Measurements from ENCODE around the gene MTUS2.
"Not testable (repeated sequence)": the region's sequence is repeated elsewhere in the genome, so short reads cannot be mapped to it uniquely, and the experiment has no call there.

MTUS2 gene

GRCh38 chr13:29319451-29319850 lies 499.3 kb downstream of the MTUS2 start:
- no peak for DNase-seq (ENCODE audit: low spot score)

DNA sequence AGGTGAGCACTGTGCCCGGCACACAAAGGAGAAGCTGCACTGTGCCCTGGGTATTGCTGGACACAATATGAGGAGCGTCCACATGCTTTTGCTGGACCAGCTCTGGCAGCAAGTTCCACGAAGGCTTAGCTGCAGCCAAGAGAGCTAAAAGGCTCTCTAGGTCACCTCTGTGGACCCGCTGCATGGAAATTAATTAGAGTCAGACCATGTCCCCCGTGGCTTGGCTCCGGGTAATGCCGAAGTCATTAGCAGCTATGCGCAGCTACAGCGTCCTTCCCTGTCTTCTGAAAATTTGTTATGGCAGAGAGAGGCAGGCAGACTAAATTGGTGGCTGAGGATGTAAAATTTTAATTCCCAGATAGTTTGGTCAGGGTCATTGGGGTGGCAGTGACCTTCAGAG lies 503.8 kb downstream of the MTUS2 start:
- DNase-seq (ENCODE audit: low spot score) = no peak

DNA sequence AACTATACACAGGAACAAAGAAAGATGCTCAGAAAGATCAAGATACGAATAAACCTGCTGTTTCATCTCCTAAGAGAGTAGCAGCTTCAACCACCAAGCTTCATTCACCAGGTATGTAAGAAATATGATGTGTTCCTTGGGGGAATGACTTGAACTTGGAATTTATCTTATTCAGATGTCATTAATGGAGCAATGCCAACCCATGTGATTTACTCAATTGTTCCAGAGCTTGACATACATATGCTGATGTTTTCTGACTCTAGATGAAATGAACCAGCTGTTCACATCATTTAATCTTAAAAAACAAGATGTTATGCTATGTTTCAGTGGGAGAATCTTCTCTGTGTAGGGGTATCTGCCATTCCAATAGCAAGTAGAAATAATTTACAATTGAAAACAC lies 504.5 kb downstream of the MTUS2 start:
- DNase-seq (ENCODE audit: low spot score) = no peak

DNA sequence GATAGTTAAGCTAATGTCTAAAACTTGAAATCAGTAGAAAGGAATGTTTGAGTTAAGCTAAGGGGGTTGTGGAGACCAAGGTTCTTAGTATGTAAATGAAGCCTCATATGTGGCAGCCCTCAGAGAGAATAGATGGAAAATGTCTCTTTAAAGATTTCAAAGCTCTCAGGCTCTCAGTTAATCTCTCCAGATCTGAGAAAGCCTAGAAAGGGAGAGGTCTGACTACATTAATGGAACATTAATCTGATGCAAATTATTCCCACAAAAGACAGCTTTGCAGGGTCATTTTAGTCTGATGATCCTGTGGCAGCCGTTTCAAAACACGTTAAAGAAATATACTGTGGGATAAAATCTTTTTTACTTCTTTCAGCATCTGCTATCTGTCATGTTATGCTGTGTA lies 508.4 kb downstream of the MTUS2 start:
- DNase-seq (ENCODE audit: low spot score) = no peak

DNA sequence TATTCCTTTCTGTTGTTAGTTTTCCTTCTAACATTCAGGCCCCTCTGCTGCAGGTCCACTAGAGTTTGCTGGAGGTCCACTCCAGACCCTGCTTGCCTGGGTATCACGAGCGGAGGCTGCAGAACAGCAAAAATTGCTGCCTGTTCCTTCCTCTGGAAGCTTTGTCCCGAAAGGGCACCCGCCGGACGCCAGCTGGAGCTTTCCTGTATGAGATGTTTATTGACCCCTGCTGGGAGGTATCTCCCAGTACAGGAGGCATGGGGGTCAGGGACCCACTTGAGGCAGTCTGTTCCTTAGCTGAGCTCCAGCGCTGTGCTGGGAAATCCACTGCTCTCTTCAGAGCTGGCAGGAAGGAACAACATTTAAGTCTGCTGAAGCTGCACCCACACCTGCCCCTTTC lies 516.2 kb downstream of the MTUS2 start:
- DNase-seq (ENCODE audit: low spot score) = no peak

DNA sequence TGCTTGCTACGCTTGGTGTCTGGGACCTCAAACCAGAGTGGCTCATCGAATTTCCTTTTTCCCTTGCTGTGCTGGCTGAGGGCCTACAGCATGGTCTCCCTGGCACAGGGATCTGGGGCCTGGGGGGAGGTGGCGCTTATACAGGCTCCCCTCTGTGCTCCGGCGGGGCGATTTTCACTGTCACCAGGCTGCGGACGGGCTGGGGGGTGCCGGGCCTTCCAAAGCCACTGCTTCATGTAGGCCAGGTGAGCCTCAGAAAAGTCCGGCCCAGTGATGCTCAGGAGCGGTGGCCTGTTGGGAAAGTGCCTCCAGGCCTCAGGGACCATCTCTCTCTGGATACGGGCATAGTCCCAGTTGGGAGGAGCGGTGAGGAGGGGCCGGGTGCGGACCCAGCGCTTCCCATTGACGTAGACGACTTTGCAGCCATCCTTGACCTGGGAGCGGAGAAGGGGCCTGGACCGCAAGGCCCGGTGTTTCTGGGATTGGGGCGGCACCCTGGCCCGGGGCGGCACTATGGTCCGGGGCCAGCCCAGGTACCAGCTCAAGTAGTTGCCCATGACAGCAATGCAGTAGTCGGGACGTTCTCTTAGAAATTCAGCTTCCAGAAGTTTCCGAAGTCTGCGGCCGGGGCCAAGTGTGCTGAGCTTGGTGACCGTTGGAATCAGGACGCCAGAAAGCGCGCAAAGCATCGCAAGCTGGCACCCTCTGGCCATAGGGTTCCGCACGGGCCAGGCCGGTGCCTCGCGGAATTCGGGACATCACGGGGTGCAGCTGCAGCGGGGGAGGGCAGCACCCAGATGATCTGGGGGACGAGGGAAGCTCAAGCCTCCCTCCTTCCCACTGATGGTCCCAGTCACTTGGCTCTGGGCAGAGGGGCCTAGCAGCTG lies 519.5 kb downstream of the MTUS2 start:
- DNase-seq (ENCODE audit: low spot score) = no peak

DNA sequence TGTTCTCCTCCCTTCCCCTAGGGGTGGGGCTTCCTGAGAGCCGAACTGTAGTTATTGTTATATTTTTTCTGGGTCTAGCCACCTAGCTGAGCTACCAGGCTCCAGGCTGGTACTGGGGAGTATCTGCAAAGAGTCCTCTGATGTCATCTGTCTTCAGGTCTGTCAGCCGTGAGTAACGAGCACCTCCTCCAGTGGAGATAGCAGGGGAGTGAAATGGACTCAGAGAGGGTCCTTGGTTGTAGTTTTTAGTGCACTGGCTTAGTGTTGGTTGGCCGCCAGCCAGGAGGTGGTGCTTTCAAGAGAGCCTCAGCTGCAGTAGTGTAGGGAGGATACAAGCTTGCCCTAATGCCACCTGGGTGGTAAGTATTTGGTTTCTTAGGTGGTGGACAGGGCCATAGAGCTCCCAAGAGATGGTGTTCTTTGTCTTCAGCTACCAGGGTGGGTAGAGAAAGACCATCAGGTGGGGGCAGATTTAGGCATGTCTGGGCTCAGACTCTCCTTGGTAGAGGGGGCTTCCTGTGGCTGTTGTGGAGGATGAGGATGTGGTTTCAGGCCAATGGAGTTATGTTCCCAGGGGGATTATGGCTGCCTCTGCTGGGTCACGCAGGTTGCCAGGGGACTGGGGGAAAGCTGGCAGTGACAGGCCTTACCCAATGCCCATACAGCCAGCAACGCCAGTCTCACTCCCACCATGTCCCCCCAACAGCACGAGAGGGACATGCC lies 525.9 kb downstream of the MTUS2 start:
- DNase-seq (ENCODE audit: low spot score) = not testable (repeated sequence)

GRCh38 chr13:29355029-29355428 lies 534.9 kb downstream of the MTUS2 start:
- no peak for DNase-seq (ENCODE audit: low spot score)

DNA sequence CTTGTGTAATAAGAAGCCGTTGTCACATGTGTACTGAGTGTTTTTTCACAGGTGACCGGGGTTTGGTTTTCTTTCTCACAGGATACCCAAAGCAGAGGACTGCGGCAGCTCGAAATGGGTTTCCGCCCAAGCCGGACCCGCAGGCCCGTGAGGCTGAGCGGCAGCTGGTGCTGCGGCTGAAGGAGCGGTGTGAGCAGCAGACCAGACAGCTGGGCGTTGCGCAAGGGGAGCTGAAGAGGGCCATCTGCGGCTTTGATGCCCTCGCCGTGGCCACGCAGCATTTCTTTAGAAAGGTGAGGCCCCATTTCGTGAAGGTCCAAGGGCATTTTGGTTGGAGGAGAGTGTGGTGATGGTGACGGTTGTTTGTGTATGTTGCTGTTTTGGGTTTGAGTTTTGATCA lies 539.0 kb downstream of the MTUS2 start:
- DNase-seq (ENCODE audit: low spot score) = no peak

- no peak for DNase-seq (ENCODE audit: low spot score)
These were observed 541.6 kb downstream of the MTUS2 start for GRCh38 chr13:29361716-29362115.

DNA sequence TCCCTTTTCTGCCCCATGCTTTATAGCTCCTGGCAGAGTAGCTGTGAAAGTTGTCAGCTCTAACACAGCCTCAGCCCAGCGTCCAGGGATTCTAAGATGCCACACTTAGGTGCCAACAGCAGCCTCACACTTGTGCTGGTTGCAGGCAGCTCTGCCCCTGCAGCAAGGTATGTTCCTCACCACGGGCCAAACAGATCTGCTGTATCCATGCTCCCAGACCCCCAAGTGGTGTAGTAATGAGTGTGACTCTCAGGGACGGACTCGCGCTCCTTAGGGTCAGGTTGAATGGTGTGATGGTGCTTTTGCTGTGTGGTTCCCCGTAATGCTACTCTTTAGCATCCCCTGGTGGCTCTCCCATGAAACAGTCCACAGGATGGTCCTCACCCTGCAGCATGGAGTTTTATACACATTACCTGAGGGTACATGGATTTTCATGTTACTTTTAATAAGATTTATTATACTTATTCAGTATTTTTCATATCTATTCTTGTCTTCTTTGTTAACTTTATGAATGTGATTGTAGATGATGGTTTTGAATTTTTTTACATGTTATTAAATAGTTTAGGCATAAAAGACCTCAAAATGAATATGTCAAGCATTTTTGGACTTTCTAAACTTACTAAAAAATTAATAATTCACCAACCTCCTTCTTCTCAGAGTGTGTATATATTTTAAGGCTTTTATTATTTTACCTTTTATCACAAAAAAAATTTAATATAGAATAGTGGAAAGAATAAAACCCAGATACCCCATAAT lies 542.9 kb downstream of the MTUS2 start:
- peak; percentile 83 for DNase-seq (ENCODE audit: low spot score)

GRCh38 chr13:29369060-29369743 lies 549.1 kb downstream of the MTUS2 start:
- DNase-seq (ENCODE audit: low spot score) = peak; percentile 75

DNA sequence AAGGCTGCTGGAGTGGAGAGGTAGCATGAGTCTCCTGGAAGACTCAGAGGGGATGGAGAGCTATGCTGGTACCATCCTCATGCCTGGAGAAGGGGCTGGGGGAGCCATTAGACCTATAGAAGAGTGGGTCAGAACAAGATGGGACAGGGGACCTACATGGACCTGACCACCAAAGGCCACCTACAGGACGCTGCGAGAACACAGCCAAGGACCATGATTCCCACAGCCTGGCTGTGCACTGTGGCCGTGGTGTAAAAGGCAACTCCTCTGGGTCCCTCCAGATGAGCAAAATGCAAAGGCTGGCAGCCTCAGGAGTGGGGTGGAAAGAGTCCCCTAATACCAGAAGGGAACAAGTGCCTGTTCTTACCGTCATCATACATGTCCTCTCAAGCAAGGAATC lies 559.1 kb downstream of the MTUS2 start:
- DNase-seq (ENCODE audit: low spot score) = no peak

GRCh38 chr13:29379865-29380264 lies 559.7 kb downstream of the MTUS2 start:
- DNase-seq (ENCODE audit: low spot score) = no peak

GRCh38 chr13:29382021-29382420 lies 561.9 kb downstream of the MTUS2 start:
- no peak for DNase-seq (ENCODE audit: low spot score)

- DNase-seq (ENCODE audit: low spot score) = no peak
These were observed 563.3 kb downstream of the MTUS2 start for GRCh38 chr13:29383476-29383875.

DNA sequence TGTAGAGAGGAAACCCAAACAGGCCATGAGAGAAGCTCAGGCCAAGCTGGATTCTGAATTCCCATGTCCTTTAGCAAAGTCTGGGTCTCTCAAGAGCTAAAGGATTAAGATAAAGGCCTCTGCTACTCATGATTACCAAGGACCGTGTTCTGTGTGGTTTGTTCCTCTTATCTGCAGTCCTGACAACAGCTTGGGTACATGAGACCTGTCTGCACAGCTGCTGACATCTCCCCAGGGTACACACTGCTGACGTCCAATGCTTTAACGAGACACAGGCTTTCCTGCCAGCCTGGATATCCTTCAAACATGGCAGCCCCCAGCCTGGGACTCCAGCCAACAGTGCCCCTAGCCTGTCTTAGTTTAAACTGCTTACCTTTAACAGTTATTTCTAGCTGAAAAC lies 564.3 kb downstream of the MTUS2 start:
- DNase-seq (ENCODE audit: low spot score) = no peak

GRCh38 chr13:29384871-29385270 lies 564.7 kb downstream of the MTUS2 start:
- DNase-seq (ENCODE audit: low spot score) = no peak

GRCh38 chr13:29386246-29386645 lies 566.1 kb downstream of the MTUS2 start:
- DNase-seq (ENCODE audit: low spot score) = no peak

- DNase-seq (ENCODE audit: low spot score) = not testable (repeated sequence)
These were observed 570.5 kb downstream of the MTUS2 start for GRCh38 chr13:29390598-29390997.

DNA sequence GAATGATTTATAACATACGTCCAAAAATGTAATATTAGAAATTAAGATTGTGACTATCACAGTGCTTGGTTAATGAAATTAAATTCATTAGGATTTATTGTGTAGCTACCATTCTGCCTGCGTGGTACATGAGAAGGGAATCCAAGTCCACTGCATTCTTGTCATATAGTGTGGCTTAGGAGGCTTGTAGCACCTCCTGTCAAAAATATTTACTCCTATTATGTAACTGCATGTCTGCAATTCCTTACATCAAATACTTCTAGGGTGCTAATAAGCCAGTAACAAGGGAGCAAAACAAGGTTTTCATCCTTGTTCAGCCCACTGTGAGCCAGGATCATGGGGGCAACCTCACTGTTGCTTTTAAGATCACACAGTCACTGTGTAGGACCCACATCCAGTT lies 576.3 kb downstream of the MTUS2 start:
- DNase-seq (ENCODE audit: low spot score) = no peak

DNA sequence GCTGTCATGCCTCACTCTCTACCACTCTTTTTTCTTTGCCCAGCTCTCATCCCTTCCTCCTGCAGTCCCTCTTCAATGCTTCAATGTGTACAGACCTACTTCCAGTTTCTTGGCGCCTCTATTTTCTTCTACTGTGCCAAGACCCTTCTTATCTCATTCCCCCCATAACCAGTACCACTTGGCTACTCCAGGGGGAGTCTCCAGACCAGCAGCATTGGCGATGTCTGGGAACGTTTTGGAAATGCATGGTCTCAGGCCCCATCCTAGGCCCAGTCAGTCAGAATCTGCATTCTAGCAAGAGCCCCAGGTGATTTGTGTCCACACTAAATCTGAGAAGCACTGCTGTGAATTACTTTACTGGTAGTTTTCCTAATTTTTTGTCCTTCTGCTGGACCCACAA lies 577.1 kb downstream of the MTUS2 start:
- DNase-seq (ENCODE audit: low spot score) = no peak

Measured in Ammon's horn (tissue), 1 donor.